Measurements from ENCODE around the gene LRRC38.
A peak's percentile ranks its signal among the peaks of the same experiment; 100 is the strongest.
"Not testable (repeated sequence)": the region's sequence is repeated elsewhere in the genome, so short reads cannot be mapped to it uniquely, and the experiment has no call there.

The LRRC38 gene, protein sequence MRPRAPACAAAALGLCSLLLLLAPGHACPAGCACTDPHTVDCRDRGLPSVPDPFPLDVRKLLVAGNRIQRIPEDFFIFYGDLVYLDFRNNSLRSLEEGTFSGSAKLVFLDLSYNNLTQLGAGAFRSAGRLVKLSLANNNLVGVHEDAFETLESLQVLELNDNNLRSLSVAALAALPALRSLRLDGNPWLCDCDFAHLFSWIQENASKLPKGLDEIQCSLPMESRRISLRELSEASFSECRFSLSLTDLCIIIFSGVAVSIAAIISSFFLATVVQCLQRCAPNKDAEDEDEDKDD

DNA sequence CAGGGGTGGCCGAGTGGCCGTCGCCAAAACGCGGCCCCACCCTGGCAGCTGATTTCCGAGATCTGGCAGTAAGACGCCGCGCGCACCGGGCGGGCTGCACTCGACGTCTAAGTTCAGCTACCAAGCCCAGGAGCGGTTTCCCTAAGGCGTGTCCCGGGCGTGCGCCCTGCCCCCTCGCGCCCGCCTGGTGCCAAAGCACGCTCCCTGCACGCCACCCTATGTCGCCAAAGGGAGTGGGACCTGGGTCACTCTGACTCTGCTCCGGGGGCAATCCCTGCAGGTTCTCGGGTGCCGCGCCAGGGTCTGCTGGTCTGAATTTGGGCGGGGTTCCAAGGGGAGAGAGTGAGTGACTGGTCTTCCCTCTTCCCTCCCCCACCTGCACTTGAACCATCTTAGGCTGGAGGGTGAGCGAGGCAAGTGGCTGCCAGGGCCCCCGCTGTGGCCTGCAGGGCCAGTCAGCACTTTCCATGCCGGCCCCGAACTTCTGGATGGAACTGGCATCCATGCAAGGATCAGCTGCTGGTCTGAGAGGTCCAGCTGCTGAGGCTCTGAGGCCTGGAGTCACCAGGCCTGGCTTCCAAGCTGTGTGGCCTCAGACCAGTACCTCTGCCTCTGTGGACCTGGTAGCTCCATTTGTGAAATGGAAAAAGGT lies at the start of gene LRRC38:
LRRC38 (minus strand) TSS at position 109 of the 652 bp plus-strand sequence. CDS start 410 bp downstream, outside the sequence.
- DNase-seq (ENCODE audit: low read depth): no peak

DNA sequence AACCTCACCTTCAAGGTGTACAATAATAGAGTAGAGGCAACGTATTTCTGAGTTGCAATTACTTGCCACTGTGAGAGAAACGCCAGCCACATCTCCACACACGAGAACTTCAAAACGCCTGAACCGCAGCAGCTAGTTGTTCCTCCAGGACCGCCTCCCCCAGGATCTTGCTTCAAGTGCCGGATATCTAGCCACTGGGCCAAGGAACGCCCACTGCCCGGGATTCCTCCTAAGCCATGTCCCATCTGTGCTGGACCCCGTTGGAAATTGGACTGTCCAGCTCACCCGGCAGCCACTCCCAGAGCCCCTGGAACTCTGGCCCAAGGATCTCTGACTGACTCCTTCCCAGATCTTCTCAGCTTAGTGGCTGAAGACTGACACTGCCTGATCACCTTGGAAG lies 49.2 kb upstream of the LRRC38 start:
- DNase-seq (ENCODE audit: low read depth): not testable (repeated sequence)

DNA sequence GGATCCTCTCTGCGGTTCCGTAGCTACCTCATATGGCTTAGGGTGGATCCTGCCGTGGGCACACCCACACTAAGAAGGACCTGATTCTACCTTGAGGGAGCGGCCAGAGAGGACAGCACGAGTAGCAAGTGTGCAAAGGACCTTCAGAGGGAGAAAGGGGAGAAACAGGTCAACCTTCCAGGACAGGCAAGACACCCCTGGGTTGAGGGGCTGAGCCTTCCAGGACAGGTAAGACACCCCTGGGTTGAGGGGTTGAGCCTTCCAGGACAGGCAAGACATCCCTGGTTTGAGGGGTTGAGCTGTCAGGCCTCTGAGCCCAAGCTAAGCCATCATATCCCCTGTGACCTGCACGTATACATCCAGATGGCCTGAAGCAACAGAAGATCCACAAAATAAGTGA lies 46.7 kb upstream of the LRRC38 start:
- no peak for DNase-seq (ENCODE audit: low read depth)

DNA sequence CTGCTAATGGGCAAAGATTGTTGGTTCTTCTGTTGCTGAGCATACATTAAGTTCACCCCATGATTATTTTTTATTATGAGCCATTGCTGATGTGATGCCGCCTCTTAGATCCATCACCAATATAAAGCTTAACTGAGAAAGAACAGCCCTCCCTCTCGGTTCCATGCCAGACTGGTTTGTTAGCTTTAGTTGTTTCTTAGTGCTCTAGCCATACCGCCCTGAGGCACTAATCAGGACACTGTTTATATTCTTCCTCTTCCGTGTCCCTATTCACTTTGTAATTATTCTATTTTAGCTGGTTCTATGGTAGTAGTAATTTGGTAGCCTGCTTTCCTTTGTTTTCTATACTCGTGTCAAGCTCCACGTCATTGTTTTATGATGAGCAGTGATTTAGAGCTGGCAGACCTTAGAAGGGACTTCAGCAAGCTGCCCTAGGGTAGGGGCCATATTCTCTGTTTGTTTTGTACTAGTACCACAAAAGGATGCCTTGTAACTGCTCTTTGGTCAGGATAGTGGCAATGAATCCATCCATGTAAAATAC lies 42.5 kb upstream of the LRRC38 start:
- no peak for DNase-seq (ENCODE audit: low read depth)

DNA sequence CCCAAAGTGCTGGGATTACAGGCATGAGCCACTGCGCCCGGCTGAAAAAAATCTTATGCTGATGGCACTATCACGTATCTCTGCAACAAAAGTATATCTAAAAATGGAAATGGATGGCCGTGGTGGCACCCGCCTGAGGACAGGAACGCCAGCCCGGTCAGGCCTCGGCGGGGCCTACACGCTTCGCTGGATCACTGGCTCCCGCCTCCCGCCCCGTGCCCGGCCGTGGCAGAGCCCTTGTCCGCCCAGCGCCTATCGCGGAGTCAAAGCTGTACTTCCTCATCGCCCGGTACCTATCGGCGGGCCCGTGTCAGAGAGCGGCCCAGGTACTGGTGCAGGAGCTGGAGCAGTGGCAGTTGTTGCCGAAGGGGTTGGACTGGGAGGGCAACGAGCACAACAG lies 41.0 kb upstream of the LRRC38 start:
- no peak for DNase-seq (ENCODE audit: low read depth)

DNA sequence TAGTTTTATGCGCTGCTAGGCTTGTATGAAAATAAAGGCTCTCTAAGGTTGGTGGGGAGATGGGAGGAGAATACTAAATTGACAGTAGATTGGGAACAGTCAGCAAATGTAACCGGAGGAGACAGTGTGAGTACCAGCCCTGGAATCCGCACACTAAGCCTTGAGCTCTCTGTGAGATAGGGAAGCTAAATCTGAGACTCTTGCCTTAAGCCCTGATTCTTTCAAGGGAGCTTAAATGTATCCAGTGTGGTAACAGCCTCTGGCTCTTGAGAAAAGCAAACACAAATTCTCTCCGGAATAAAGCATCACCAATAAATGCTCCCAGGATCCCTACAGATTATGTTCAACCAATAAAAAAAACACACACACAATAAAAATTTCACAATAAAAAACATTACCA lies 36.9 kb upstream of the LRRC38 start:
- peak; percentile 9 for DNase-seq (ENCODE audit: low read depth)

DNA sequence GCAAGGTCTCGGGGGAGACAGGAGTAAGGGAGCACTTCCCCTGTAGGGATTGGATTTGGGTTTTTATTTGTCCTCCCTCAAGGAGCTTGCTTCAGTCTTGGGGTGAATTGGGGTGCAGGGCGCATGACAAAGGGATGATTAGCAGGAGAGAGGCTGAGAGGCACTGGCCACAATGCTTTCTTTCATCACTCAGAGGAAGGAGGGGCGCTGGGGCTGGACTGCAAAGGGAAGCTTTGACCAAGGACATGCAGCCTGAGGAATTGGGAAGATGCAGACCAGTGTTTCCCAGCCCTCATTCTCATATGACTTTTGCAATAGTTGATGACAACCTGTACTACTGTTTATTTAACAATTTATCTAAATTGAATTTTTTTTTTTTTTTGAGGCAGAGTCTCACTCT lies 35.7 kb upstream of the LRRC38 start:
- no peak for DNase-seq (ENCODE audit: low read depth)

DNA sequence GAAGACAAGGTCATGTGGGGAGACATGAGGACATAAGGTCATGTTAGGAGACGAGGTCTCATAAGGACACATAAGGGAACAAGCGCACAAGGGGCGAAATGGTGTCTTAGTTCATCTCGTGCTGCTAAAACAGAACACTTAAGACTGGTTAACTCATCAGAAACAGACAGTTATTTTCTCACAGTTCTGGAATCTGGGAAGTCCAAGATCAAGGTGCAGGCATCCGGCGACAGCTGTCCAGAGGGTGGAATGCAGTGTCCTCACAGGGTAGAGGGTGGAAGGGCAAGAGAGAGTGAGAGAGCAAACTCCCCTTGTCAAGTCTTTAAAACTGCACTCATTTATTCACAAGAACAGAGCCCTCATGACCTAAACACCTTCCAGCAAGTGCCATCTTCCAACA lies 35.2 kb upstream of the LRRC38 start:
- DNase-seq (ENCODE audit: low read depth): no peak

DNA sequence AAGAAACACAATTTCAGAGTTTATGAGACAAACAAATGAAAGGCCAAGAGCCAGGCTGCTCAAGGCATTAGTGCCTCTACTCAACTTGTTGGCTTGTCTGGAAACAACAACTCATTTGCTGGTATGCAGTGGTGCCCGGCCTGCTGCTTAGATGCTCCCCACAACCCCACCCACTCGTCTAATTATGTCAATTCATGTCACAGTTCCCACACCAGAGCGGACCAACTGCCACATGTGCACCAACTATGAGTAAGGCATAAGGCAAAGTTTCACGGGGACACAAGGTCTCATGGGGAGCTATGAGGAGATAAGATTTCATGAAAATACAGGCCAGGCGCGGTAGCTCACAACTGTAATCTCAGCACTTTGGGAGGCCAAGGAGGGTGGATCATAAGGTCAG lies 34.5 kb upstream of the LRRC38 start:
- no peak for DNase-seq (ENCODE audit: low read depth)

DNA sequence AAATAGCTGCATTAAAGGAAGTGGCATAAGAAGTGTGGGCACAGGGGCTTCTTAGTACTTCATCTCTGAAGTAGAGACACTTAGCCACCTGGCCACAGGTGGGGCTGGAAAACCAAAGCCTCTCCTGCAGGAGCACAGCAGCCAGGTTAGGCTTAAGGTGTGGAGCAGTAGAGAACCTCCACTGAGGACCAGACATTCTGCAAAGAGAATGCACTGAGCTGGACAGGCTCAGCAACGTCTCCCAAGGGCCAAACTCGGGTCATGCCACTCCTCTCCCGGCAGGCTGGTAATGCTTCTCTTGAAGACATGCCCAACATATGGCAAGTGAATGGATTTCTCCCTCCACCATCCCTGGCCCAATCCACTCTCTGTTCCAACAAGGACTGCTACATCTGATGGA lies 33.0 kb upstream of the LRRC38 start:
- DNase-seq (ENCODE audit: low read depth): no peak

DNA sequence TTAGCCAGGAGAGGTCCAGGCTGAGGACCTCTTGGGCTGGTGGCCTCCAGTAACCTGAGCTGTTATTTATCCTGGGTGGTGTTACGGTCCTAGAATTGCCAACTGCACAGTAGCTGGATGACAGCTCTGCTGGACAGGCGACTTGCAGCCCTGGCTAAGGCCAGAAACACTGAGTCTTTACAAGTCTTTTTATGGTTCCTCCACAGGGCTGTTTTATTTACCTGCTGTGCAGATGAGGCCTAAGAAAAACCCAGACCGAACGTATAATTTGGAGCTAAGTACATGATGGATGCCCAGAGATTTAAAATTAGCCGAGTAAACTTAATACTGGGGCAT lies 30.4 kb upstream of the LRRC38 start:
- DNase-seq (ENCODE audit: low read depth): no peak

DNA sequence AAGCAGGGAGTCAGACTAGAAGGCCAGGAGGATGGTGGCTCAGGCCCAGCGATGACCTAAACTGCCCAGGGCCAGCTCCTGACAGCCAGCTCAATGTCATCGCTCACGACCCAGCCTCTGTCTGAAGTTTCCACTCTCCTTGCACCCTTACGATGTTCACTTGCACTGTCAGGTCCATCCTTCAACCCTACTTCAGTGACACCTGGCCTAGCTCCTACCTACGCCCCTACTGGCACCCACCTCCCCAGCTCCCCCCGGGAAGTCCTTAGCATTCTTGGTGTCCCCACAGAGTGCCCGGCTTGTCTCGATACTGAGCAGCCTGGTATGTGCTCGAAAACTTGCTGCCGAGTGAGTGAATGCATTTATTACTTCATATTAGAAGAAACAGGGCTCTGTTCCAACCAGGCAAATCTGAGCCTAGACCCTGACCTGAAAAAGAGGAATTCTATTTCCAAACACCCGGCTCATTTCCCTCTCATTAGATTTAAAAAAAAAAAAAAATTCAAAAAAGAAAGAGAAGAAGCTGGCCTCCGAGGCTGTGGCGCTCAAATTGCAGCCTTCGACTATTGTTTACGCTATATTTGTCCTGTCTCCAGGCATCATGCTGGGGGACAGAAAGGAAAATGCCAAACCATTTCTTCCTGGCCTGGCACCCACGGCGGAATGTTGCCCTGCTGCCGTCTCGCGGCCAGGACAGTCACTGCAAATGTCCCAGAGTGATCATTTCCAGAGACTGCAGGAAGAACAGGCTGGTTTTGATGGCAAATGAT lies 29.8 kb upstream of the LRRC38 start:
- DNase-seq (ENCODE audit: low read depth): peak; percentile 38

DNA sequence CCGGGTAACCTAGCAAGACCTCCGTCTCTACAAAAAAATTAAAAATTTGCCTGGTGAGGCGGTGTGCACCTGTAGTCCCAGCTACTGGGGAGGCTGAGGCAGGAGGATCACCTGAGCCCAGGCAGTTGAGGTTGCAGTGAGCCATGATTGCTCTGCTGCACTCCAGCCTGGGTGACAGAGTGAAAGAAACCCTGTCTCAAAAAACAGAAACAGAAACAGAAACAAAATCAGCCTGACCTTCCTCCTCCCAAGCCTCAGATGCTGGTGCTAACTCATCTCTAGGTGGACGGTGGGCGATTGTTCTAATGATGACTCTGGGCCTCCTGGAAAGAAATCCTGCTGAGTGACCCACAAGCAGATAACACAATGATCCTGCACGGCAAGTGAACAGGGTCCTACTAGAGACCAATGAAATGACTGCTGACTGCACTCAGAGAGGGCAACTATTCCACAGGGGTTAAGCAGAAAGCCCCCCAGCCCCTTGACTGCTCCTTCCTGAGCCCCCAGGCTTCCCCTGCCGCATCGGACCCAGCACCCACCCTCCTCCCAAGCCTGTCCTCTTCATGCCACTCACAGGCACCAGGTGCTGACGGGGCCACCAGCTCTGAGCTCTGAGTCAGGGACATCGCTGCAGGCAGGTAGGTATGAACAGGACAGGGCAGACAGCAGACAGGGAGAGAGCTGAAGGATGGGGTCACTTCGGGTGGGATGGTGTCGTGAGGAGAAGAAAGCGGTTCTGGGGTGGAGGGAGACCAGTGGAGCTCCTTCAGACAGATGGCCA lies 27.8 kb upstream of the LRRC38 start:
- DNase-seq (ENCODE audit: low read depth): no peak

DNA sequence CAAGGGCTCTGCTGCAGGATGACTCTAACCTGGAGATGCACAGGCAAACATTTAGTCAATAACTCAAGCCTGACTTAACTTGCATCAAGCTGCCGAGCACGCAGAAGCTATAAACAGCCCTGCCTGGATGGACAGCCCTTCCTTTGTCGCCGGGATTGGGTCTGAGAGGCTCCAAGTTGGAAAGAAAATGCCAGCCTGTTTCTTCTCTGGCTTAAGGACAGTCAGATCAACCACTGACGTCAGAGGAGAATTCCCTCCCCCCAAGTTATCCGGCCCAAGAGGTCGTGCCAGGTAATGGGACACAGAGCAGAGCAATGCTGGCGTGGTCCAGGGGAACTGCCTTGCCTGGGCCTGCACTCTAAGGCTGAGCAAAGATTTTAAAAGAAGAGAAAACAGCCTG lies 27.1 kb upstream of the LRRC38 start:
- DNase-seq (ENCODE audit: low read depth): no peak

DNA sequence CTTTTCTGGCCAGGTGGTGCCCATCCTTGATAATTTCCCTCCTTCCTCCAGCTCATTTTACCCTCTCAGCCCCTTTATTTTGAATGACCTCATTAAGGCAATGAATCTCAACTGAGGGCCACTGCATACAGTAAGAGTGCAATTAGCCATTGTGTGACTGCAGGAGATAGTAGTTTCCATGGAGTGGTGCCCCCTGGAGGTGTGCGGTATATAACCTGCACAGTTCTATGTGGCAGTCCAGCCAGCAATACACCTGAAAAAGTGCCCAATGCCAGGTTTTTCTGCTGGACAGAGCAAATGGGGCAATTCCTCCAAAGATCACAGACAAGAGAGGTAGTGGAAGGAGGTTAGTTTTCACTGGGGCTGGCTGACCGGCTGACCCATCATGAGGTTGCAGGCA lies 25.9 kb upstream of the LRRC38 start:
- DNase-seq (ENCODE audit: low read depth): no peak

DNA sequence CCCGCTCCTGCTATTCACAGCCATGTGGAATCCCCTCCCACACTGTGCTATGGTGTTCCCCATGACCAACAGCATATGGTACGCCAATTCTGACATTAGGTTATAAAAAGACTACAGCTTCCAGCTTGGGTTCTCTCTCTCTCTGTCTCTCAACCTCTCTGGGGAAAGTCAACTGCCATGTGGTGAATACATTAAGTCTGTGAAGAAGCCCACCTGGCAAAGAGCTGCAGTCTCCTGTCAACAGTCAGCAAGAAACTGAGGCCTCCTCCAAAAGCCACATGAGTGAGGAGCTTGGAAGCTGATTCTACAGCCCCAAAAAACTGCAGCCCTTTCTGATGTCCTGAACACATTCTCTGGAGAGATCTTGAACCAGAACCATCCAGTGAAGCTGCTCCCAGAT lies 25.0 kb upstream of the LRRC38 start:
- no peak for DNase-seq (ENCODE audit: low read depth)

DNA sequence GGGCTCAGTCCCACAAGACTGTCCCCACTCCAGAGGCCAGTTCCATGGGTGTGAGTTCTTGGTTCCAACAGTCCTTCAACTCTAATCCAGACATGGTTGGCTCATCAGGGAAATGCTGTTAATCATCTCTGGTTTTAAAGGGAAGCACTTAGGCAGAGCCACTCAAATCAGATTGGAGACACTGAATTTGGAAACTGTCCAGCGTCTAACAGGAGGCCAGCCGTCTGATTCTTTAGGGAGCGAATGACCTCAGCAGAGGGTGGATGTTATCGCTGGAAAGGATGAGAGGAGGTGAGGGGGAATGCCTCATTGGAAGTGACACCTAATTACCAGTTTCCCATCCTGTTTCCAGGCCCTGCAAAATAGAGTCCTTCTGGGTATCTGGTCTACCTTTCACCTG lies 22.8 kb upstream of the LRRC38 start:
- DNase-seq (ENCODE audit: low read depth): no peak

DNA sequence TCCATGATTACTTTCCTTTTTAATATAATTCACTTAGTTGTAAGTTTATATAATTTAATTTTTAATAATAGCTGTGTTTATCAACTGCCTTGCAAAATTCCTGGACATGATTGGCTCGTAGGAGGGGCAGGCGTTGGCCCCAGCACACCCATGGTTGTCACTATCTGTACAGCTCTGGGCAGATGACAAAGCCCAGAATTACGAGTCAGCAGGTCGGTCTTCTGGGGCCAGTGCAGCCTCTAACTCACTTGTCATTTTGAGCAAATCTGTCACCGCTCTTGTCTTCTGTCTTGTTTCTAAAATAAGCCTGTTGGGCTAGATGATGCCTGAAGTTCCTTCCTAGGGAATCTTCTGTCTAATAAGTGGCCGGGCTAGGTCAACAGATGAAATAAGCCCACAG lies 21.4 kb upstream of the LRRC38 start:
- no peak for DNase-seq (ENCODE audit: low read depth)

DNA sequence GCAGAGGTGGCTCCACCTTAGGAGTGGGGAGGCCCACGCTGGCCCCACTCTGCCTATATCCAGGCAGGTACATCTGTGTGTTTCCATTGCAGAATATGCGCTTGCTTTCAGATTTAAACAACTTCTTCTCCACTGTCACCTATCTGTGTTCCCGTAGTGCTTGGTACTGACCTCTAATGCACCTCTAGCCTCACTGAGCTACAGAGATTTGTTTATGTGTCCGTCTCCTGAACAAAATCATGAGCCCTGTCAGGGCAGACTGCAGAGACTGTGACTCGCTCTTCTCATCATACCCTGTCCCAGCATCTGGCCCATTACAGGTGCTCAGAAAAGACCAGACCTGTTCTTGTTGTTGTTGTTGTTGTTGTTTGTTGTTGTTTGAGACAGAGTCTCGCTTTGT lies 14.5 kb upstream of the LRRC38 start:
- no peak for DNase-seq (ENCODE audit: low read depth)

DNA sequence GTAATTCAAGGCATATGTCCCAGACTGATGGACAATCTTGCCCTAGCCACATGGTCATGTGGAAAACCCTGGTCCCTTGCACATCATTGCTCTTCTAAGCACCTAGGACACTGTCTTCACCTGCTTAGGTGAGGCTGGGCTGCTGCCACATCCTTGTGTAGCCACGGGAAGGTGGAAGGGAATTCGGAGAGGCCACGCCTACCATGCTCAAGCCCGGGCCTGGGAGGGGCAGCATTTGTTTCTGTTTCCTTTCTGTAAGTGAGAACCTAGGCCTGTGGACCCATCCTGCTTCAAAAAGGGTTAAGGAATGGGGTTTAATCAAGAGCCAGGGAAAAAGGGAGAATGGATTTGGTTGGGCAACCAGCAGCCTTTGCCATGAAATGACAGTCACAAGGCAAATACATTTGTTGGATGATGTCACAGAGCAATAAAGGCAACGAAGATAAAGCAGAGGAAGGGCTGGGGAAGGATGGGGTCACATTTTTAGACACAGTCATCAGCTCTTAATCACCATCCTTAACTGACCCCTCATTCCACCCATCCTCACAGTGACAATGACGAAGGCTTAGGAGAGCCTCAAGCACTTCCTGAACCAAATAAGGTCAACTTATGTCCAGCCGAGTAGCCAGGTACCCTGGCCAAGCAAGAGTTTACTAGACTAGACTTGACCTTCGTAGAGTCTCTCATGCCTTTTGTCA lies 10.1 kb upstream of the LRRC38 start:
- DNase-seq (ENCODE audit: low read depth): no peak

DNA sequence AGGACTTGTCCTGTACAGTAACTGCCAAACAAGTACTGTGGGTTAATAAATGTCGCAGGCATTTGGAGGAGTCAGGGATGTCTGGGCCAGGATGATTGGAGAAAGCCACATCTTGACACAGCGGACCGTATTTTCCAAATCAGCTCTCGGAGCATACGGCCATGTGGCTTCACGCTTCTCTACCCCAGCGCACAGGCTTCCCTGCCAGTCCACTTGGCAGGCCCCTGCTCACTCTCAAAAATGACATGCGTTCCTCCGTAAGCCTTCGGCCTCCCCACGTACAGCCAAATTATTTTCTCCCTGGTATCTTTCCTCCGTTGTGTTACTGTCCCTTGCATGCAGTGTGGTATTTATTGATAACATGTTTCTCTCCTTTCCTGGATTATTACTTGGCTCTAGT lies 7.2 kb upstream of the LRRC38 start:
- no peak for DNase-seq (ENCODE audit: low read depth)
